OCI-LY1 (cell line): ENCODE results near the gene GAPVD1.

ENCODE experiments used
- CTCF ChIP-seq: fragments of 200-600 bp; sonication (generic), shearing (Covaris generic); IDR thresholded peaks from 2 replicates; pipeline ENCODE4 v1.5.1; 2017; ENCODE audit warnings: mild to moderate bottlenecking, antibody characterized with exemption, low read length, moderate library complexity, mixed read lengths
- EZH2 ChIP-seq: fragments of 200-600 bp; sonication (generic), shearing (Covaris generic); IDR thresholded peaks from 2 replicates; pipeline ENCODE4 v1.8.0; 2017; ENCODE audit warnings: borderline replicate concordance, mixed run types, mild to moderate bottlenecking, antibody characterized with exemption, low read length, moderate library complexity, mixed read lengths

- TF ChIP-seq CTCF (no peak), EZH2 (no peak)
Measured at GRCh38 chr9:125412166-125412565, 150.5 kb downstream of the GAPVD1 start.
